Small intestine (tissue), 7 donors: ENCODE results near the gene NKX2-8. TPM values are rescaled to one million over a fixed set of nuclear protein-coding genes. Genes with fewer than 3 reads are reported as not detected.
"Not testable (repeated sequence)": the region's sequence is repeated elsewhere in the genome, so short reads cannot be mapped to it uniquely, and the experiment has no call there.

Source experiments
- DNase-seq, 2 donors: peaks; one replicate each; pipeline versions ENCODE4 v3.0.0 to v3.0.0-alpha.2; 2013
- FAIRE-seq: peaks from 2 replicates; lab custom pipeline; 2012; peaks lifted over from hg19 to GRCh38; lab: Jason Lieb, UNC
- H3K27ac ChIP-seq, 3 donors: one replicate each; pipeline ENCODE4 v1.5.1; 2013; ENCODE audit warnings: low read length in 2 of 3, mild to moderate bottlenecking in 2 of 3, control low read depth in 1 of 3, inconsistent platforms in 1 of 3, low read depth in 1 of 3, moderate library complexity in 1 of 3
- H3K27me3 ChIP-seq, 3 donors: one replicate each; pipeline ENCODE4 v1.6.1; 2013; ENCODE audit warnings: low read length in 3 of 3, inconsistent platforms in 1 of 3; ENCODE audit not compliant: control insufficient read depth in 3 of 3, insufficient read depth in 3 of 3
- H3K36me3 ChIP-seq, 3 donors: one replicate each; pipeline ENCODE4 v1.6.1; 2013; ENCODE audit warnings: low read length in 3 of 3, inconsistent platforms in 1 of 3, low read depth in 1 of 3, mild to moderate bottlenecking in 1 of 3, moderate library complexity in 1 of 3; ENCODE audit not compliant: control insufficient read depth in 3 of 3, insufficient read depth in 2 of 3
- H3K4me1 ChIP-seq, 3 donors: one replicate each; pipeline ENCODE4 v1.6.1; 2013; ENCODE audit warnings: low read length in 2 of 3, inconsistent platforms in 1 of 3, low read depth in 1 of 3, mild to moderate bottlenecking in 1 of 3, moderate library complexity in 1 of 3; ENCODE audit not compliant: control insufficient read depth in 3 of 3, insufficient read depth in 2 of 3
- H3K4me3 ChIP-seq, 3 donors: one replicate each; pipeline ENCODE4 v1.5.1; 2013; ENCODE audit warnings: low read length in 3 of 3, control low read depth in 1 of 3, inconsistent platforms in 1 of 3, low read depth in 1 of 3, mild to moderate bottlenecking in 1 of 3, moderate library complexity in 1 of 3
- H3K9me3 ChIP-seq, 2 donors: one replicate each; pipeline ENCODE4 v1.6.1; 2013; ENCODE audit warnings: low read depth in 1 of 2, low read length in 1 of 2; ENCODE audit not compliant: control insufficient read depth in 2 of 2, insufficient read depth in 1 of 2
- WGBS, 3 donors: extraction: QIAGEN DNeasy Blood & Tissue Kit; methylation state at CpG; one replicate each; pipeline ENCODE4 v1.1.7; 2013; 5-methylcytosine and 5-hydroxymethylcytosine counted together
- polyA plus RNA-seq, 4 donors: library from polyadenylated mRNA; stranded (reverse) in 3 of 4; unstranded in 1 of 4; fragments of 200-250 nt in 3 of 4; fragments of 120-200 nt in 1 of 4; gene quantifications; one replicate each; pipeline versions ENCODE4 v1.2.1 to v1.2.3, GENCODE V29; 2013
- donor health status: healthy with polysubstance abuse.
- donor health status: control.
- donor health status: control.
- donor health status: Bipolar disorder and iron deficiency.
- donor health status: healthy.

Gene NKX2-8
- polyA plus RNA-seq, 4 donors = not detected

DNA sequence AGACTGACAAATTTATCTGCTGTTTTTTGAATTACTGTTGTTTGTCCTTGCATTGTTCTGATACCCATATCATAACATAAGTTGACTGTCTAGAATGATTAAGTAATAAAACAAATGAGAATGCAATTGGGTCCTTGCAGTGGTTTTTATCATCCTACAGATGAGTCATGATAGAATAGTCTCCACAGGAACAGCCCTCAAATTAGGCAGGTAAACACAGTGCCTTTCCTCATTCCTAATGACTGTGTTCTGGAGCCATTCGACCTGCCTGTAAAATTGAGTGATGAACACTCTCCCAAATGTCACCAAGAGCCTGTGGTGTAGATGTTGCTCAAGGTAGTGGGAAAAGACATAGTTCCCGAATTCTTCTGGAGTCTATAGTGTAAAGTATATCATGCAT lies 12.3 kb downstream of the NKX2-8 start:
- 13 to 50% (median 27%) methylated on average over 2 of the region's 2 CpGs for whole genome bisulfite sequencing, 3 donors
- H3K27me3 ChIP-seq = peaks cover 0 to 2% (median 0%) of the 10 kb centered on the region in 3 donors
- no peak overlapping the region for H3K4me3 ChIP-seq
- no peaks in the 10 kb centered on the region for H3K9me3 ChIP-seq
- FAIRE-seq (no peak), DNase-seq (no peak)
- H3K27ac ChIP-seq = no peak overlapping the region
- no peaks in the 10 kb centered on the region for H3K4me1 ChIP-seq
- no peaks in the 10 kb centered on the region for H3K36me3 ChIP-seq

- Histone ChIP-seq H3K4me1 (no peaks in the 10 kb centered on the region), H3K36me3 (no peaks in the 10 kb centered on the region), H3K4me3 (no peak overlapping the region), H3K27ac (no peak overlapping the region), H3K9me3 (no peaks in the 10 kb centered on the region), H3K27me3 (peaks cover 0 to 16% (median 3%) of the 10 kb centered on the region in 3 donors)
- FAIRE-seq (no peak), DNase-seq (peak in 1 of 2 donors; percentile 12)
- WGBS, 3 donors = 64 to 66% (median 65%) methylated on average over 9 of the region's 9 CpGs
These were observed 25.5 kb downstream of the NKX2-8 start for GRCh38 chr14:36556811-36557433.

DNA sequence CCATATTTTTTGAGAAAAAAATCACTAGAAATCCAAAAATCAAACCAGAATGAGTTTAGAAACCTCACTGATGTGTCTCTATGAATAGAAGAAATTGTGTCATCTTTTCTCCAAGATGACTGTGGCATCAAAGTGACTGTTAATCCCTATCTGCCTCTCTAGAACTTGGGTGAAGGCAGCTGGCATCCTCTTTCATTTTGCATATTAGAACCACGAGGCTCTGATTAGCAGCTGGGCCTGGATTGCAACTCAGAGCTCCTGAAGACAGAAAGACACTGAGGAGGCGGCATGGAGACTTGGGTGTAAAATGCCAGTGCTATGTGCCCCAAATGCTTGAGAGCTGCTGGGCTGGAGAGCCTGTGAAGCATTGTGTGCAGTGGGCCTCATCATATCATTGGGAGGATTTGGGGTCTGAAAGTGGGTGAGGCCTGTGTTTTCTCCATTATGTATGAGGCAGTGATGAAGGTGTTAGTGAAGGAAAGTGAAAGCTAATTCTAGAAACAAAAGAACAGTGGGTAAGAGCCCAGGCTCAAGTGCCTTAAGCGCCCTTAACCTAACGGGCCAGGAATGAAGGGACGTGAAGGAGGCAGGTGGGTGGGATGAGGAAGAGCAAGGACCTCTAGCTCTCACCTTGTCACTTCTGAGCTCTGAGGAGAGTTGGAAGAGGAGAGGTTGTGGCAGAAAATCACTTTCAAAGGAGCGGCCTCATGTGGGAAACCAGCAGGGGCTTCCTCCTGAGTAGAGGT lies 26.2 kb downstream of the NKX2-8 start:
- WGBS, 3 donors = 64 to 75% (median 74%) methylated on average over 6 of the region's 6 CpGs
- Histone ChIP-seq H3K36me3 (no peaks in the 10 kb centered on the region), H3K27me3 (peaks cover 0 to 16% (median 3%) of the 10 kb centered on the region in 3 donors), H3K9me3 (no peaks in the 10 kb centered on the region), H3K4me3 (no peak overlapping the region), H3K27ac (no peak overlapping the region), H3K4me1 (no peaks in the 10 kb centered on the region)
- FAIRE-seq (no peak), DNase-seq (no peak)

- Histone ChIP-seq H3K9me3 (no peaks in the 10 kb centered on the region), H3K4me3 (no peak overlapping the region), H3K27ac (no peak overlapping the region), H3K36me3 (no peaks in the 10 kb centered on the region), H3K4me1 (no peaks in the 10 kb centered on the region), H3K27me3 (peaks cover 0 to 13% (median 0%) of the 10 kb centered on the region in 3 donors)
- 36 to 40% (median 38%) methylated on average over 4 of the region's 4 CpGs for WGBS, 3 donors
- peak; percentile 22 to 25 for DNase-seq
- no peak for FAIRE-seq
These were observed 28.7 kb downstream of the NKX2-8 start for GRCh38 chr14:36553656-36554260.

GRCh38 chr14:36550899-36551298 lies 31.5 kb downstream of the NKX2-8 start:
- Histone ChIP-seq H3K4me1 (no peaks in the 10 kb centered on the region), H3K9me3 (no peaks in the 10 kb centered on the region), H3K36me3 (no peaks in the 10 kb centered on the region), H3K27ac (no peak overlapping the region), H3K4me3 (no peak overlapping the region), H3K27me3 (peaks cover 0 to 6% (median 0%) of the 10 kb centered on the region in 3 donors)
- DNase-seq (no peak), FAIRE-seq (no peak)
- 6 to 19% (median 10%) methylated on average over 1 of the region's 1 CpG for WGBS, 3 donors

DNA sequence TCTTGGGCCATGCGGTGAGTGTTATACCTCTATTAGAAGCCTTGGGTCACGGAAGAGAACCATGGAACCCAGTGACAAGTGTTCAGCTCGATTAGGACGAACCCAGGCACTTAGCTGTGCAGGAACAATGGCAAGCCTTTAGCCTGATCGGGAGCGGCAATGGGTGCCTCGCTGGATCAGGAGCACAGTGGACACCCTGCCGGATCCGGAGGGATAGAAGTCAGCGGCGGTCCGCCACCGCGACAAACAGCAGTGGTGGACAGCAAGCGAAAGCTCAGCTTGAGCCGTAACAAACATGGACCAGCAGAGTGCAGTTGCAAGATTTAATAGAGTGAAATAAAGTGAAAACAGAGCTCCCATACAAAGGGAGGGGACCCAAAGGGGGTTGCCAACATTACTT lies 38.1 kb downstream of the NKX2-8 start:
- not testable (repeated sequence) for FAIRE-seq, H3K27ac ChIP-seq, DNase-seq, H3K4me3 ChIP-seq, H3K36me3 ChIP-seq, H3K9me3 ChIP-seq, H3K27me3 ChIP-seq, H3K4me1 ChIP-seq
- WGBS, 3 donors = 90 to 95% (median 94%) methylated on average over 16 of the region's 16 CpGs

DNA sequence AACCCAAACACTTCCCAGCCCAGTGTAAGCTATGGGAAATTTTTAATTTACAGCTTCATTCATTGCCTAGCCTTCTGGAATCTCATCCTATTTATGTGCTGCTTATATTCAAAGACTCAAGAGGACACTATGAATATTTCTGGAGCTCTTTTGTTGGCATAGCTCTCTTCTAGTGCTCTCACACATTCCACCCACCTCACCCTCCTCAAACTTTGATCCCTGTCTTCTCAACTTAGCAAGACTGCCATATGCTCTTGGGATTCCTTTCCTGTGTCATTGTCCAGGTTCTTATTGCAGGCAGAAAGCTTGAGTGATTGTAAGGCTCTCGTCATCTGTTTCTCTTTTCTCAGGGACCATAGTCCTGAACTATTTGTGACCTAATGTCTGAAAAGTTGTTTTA lies 44.4 kb downstream of the NKX2-8 start:
- no peak for FAIRE-seq
- no peak for DNase-seq
- Histone ChIP-seq H3K4me1 (no peaks in the 10 kb centered on the region), H3K27ac (no peak overlapping the region), H3K9me3 (no peaks in the 10 kb centered on the region), H3K27me3 (no peaks in the 10 kb centered on the region), H3K4me3 (no peak overlapping the region), H3K36me3 (no peaks in the 10 kb centered on the region)
- WGBS, 3 donors = 57 to 73% (median 72%) methylated on average over 1 of the region's 1 CpG
